Upper lobe of left lung (tissue), 4 donors: Measurements from ENCODE around the gene APBB2.

Experiments used
- POLR2AphosphoS5 ChIP-seq, 2 donors: sonication (generic); formaldehyde crosslinking; IDR thresholded peaks; one replicate each; pipeline ENCODE4 v1.5.1; 2017; ENCODE audit warnings: antibody characterized with exemption in 2 of 2
- TF ChIP-seq, protein P1 (sequence below), 6 experiments: fragments of 450-650 bp in 4 of 6; fragments of 200-600 bp in 2 of 6; sonication (generic) in 2 of 6; IDR thresholded peaks; one replicate each; pipeline ENCODE4 v1.5.1; 2016 to 2019; ENCODE audit warnings: antibody characterized with exemption in 6 of 6

DNA sequence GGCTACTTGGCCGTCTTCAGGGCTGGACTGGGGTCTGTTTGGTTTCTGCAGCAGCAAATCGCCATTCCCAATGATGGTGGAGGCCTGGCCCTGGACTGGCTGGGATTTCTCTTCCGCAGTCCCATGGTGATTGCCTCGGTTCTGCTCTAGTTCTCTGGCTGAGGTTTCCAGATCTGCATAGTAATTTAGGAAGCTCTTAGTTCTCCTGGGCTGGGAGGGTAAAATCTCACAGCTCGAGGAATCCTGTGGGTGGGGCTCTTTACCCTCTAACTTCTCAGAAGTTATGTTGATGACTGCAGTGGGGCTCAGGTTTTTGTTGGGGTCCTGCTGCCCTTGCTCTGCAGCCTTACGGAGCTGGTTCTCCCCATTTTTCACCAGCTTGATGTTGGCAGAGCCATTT lies 200.6 kb downstream of the APBB2 start:
- TF ChIP-seq POLR2AphosphoS5 (IDR thresholded peaks at IDR 0.05) = no peak
- TF ChIP-seq, protein P1, sequence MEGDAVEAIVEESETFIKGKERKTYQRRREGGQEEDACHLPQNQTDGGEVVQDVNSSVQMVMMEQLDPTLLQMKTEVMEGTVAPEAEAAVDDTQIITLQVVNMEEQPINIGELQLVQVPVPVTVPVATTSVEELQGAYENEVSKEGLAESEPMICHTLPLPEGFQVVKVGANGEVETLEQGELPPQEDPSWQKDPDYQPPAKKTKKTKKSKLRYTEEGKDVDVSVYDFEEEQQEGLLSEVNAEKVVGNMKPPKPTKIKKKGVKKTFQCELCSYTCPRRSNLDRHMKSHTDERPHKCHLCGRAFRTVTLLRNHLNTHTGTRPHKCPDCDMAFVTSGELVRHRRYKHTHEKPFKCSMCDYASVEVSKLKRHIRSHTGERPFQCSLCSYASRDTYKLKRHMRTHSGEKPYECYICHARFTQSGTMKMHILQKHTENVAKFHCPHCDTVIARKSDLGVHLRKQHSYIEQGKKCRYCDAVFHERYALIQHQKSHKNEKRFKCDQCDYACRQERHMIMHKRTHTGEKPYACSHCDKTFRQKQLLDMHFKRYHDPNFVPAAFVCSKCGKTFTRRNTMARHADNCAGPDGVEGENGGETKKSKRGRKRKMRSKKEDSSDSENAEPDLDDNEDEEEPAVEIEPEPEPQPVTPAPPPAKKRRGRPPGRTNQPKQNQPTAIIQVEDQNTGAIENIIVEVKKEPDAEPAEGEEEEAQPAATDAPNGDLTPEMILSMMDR (IDR thresholded peaks at IDR 0.05) = no peak
